IMR-90 (cell line): Measurements from ENCODE around the gene GALNT7.

Source experiments
- CHD1 ChIP-seq: IDR thresholded peaks from 2 replicates; pipeline ENCODE4 v1.6.1; 2012; ENCODE audit warnings: low read depth, low read length, improper control_type of control experiment
- RCOR1 ChIP-seq: IDR thresholded peaks from 2 replicates; pipeline ENCODE4 v1.6.1; 2012; ENCODE audit warnings: mild to moderate bottlenecking, low read length, improper control_type of control experiment; ENCODE audit not compliant: insufficient replicate concordance
- RFX5 ChIP-seq: IDR thresholded peaks from 2 replicates; pipeline ENCODE4 v1.8.0; 2012; ENCODE audit warnings: low read depth, mild to moderate bottlenecking, low read length, moderate library complexity
- TF ChIP-seq, protein P1 (sequence below): conservative IDR thresholded peaks from 2 replicates; pipeline ENCODE4 v1.5.1; 2012; ENCODE audit warnings: mild to moderate bottlenecking, low read depth, low read length, improper control_type of control experiment
- TF ChIP-seq, protein P2 (sequence below): fragments of 150-350 bp; IDR thresholded peaks from 2 replicates; pipeline ENCODE4 v1.6.1; 2017; ENCODE audit warnings: mild to moderate bottlenecking, antibody characterized with exemption, low read length, low read depth

DNA sequence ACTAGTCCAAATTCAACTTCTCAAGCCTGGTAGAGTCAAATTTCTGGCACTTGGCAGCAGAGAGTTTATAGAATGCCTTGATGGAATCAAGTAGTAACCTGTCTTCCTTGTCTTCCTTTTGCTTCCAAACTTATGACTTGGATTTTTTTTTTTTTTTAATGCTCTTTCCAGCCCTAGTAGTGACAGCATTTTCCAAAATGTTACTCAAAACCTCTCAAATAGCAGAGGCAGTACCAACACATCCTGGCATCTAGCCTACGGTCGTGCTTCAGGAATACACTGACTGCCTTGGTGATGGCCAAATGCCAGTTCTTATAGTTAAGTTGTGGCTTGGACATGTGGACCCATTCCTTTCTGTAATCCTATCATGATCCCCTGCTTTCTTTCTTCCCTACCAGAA lies 46.0 kb downstream of the GALNT7 start:
- TF ChIP-seq, protein P1, sequence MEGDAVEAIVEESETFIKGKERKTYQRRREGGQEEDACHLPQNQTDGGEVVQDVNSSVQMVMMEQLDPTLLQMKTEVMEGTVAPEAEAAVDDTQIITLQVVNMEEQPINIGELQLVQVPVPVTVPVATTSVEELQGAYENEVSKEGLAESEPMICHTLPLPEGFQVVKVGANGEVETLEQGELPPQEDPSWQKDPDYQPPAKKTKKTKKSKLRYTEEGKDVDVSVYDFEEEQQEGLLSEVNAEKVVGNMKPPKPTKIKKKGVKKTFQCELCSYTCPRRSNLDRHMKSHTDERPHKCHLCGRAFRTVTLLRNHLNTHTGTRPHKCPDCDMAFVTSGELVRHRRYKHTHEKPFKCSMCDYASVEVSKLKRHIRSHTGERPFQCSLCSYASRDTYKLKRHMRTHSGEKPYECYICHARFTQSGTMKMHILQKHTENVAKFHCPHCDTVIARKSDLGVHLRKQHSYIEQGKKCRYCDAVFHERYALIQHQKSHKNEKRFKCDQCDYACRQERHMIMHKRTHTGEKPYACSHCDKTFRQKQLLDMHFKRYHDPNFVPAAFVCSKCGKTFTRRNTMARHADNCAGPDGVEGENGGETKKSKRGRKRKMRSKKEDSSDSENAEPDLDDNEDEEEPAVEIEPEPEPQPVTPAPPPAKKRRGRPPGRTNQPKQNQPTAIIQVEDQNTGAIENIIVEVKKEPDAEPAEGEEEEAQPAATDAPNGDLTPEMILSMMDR: no peak
- TF ChIP-seq, protein P2, sequence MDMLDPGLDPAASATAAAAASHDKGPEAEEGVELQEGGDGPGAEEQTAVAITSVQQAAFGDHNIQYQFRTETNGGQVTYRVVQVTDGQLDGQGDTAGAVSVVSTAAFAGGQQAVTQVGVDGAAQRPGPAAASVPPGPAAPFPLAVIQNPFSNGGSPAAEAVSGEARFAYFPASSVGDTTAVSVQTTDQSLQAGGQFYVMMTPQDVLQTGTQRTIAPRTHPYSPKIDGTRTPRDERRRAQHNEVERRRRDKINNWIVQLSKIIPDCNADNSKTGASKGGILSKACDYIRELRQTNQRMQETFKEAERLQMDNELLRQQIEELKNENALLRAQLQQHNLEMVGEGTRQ: no peak
- TF ChIP-seq CHD1: no peak
- no peak for TF ChIP-seq RCOR1
- TF ChIP-seq RFX5: no peak
